Heart left ventricle (tissue), 16 donors: ENCODE measurements around the gene TJAP1. TPM values are rescaled to one million over a fixed set of nuclear protein-coding genes. Genes with fewer than 3 reads are reported as not detected.
A peak's percentile ranks its signal among the peaks of the same experiment; 100 is the strongest.

Experiments
- ATAC-seq, 4 donors: fragments of 200-7000 bp; cut with Tn5 transposase; one replicate each; pipeline ENCODE4 v1.9.1; 2020 to 2022; ENCODE audit warnings: moderate library complexity in 4 of 4, mild to moderate bottlenecking in 3 of 4, moderate number of reproducible peaks in 1 of 4
- DNase-seq, 5 donors: peaks; one replicate each; pipeline ENCODE4 v3.0.0-alpha.2; 2020
- H3K27ac ChIP-seq, 12 donors: fragments of 200-600 bp; sonication (generic) in 4 of 12; one replicate each; pipeline versions ENCODE4 v1.5.0 to v1.8.0; 2016 to 2022; ENCODE audit warnings: mild to moderate bottlenecking in 2 of 12
- H3K27me3 ChIP-seq, 9 donors: fragments of 200-600 bp; sonication (generic) in 2 of 9; one replicate each; pipeline versions ENCODE4 v1.5.1 to v1.8.0; 2016 to 2022; ENCODE audit warnings: mild to moderate bottlenecking in 3 of 9
- H3K36me3 ChIP-seq, 9 donors: fragments of 200-600 bp; sonication (generic) in 2 of 9; one replicate each; pipeline versions ENCODE4 v1.5.0 to v1.8.0; 2018 to 2022; ENCODE audit warnings: mild to moderate bottlenecking in 2 of 9
- H3K4me1 ChIP-seq, 12 donors: fragments of 200-600 bp; sonication (generic) in 4 of 12; one replicate each; pipeline versions ENCODE4 v1.5.0 to v1.8.0; 2016 to 2022; ENCODE audit warnings: mild to moderate bottlenecking in 3 of 12
- H3K4me3 ChIP-seq, 12 donors: fragments of 200-600 bp; sonication (generic) in 4 of 12; one replicate each; pipeline versions ENCODE4 v1.5.0 to v1.8.0; 2017 to 2022; ENCODE audit warnings: mild to moderate bottlenecking in 9 of 12, moderate library complexity in 4 of 12
- H3K9me3 ChIP-seq, 12 donors: fragments of 200-600 bp; sonication (generic) in 4 of 12; one replicate each; pipeline versions ENCODE4 v1.5.0 to v1.8.0; 2016 to 2022; ENCODE audit warnings: mild to moderate bottlenecking in 1 of 12
- POLR2A ChIP-seq, 2 donors: fragments of 450-650 bp; IDR thresholded peaks; one replicate each; pipeline ENCODE4 v1.6.1; 2017; ENCODE audit warnings: antibody characterized with exemption in 2 of 2, mild to moderate bottlenecking in 2 of 2, moderate library complexity in 2 of 2
- WGBS, 4 donors: extraction: QIAGEN DNeasy Blood & Tissue Kit in 2 of 4; methylation state at CpG; one replicate each; pipeline versions ENCODE4 v1.1.5 to v1.1.7; 2013 to 2018; 5-methylcytosine and 5-hydroxymethylcytosine counted together
- intact Hi-C, 10 donors: fragments of 100-400 bp; cut with DNase I; formaldehyde crosslinking; loops; one replicate each; pipeline versions ENCODE4 v1.11.1 to v1.14.2; 2022
- polyA plus RNA-seq, 2 donors: library from polyadenylated mRNA; stranded (reverse); fragments of 200-250 nt; gene quantifications; one replicate each; pipeline ENCODE4 v1.2.3, GENCODE V29; 2013
- total RNA-seq, 9 donors: library from RNA; depleted of rRNA in 2 of 9; stranded (reverse); fragments of >200 nt in 2 of 9; fragmentation: NEBNext Ultra II Directional in 3 of 9; extraction: Animal tissue kit (Norgen Biotek cat#: 25700) in 3 of 9; gene quantifications; one replicate each; pipeline versions ENCODE4 v1.1.0 to v1.2.4, GENCODE V29; 2016 to 2023
- TF ChIP-seq, protein P1 (sequence below), 12 donors: fragments of 200-600 bp; sonication (generic) in 4 of 12; IDR thresholded peaks; one replicate each; pipeline versions ENCODE4 v1.5.0 to v1.8.0; 2018 to 2022; ENCODE audit warnings: antibody characterized with exemption in 12 of 12, mild to moderate bottlenecking in 5 of 12
- donor health status: ischemic (EF 13 %, LVEDD 7.1; RV severe dilation, severe dysfunction).
- donor health status: healthy with polysubstance abuse.
- donor health status: DM: no; HTN: yes; CAD: no.
- donor health status: DM: no; HTN: no; CAD: no.
- donor health status: ischemic (EF 25% LVEDD 6.9; RV normal size, moderate dysfunction).
- donor health status: ischemic (EF 25% LVEDD 5.7; RV mildly dilated, moderate dysfunction).
- donor health status: healthy.
- donor health status: DM: yes; HTN: yes; CAD: no.
- donor health status: ischemic (EF 35%, LVEDD 5.7; RV mildly dilated, moderate dysfunction).
- donor health status: nonischemic (EF 11% LVEDD 7.7; RV severe dilation, severe dysfunction).
- donor health status: DM: yes; HTN: yes; CAD: no.
- donor health status: PGD.
- donor health status: ischemic (EF 29% LVEDD 5.4; RV normal size, mild dysfunction).
- donor health status: nonischemic (EF 23%, LVEDD 6.1; RV moderate dilation, normal function).

TJAP1 gene
- total and polyA plus RNA-seq, 11 donors: 16.5 to 34.5 (median 18.7) TPM

DNA sequence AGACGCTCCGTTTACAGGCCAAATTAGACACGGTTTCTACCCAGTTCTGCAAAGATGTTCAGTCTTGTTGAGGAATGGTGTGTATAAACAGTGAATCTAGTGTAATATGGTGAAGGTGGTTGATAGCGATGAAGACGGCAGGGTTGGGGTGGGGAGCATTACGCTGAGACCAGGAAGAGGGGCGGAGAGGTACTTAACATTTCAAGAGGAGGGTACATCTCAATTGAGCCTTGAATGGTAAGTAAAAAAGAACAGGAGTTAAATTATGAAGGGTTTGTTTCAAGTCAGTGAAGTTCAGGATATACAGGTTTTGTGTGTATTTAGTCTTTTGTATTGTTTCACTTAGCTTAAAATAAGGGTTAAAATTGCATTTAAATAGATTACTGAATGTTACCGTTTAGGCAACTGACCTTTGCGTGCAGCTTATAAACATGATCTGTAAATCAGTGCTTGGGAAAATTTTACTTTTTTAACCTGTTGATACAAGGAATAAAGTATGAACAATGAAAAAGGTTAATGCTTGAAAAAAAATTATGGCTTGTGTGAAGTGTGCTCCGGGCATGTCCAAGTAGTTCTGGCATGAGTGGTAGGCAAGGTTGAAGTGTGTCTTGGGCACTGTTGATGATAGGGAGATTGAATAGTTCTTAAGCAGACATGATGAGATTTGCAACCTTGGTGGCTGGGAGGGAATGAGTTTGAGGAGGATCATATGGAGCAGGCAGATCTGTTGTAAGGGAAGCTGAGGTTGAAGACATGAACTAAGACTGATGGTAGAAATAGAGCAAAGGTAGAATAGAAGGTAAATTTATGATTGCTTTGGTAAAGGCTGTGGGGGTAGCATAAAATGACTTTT, 40.4 kb downstream of the TJAP1 start:
- ATAC-seq (no peak), DNase-seq (no peak)
- H3K36me3 ChIP-seq: peaks cover 0 to 68% (median 65%) of the 10 kb centered on the region in 9 donors
- H3K27me3 ChIP-seq: no peaks in the 10 kb centered on the region
- peak overlapping the region; percentile 42 to 99 (median 78) for H3K4me3 ChIP-seq
- peaks cover 10 to 66% (median 45%) of the 10 kb centered on the region in 12 donors for H3K4me1 ChIP-seq
- WGBS, 4 donors: 2 to 6% (median 4%) methylated on average over 10 of the region's 10 CpGs
- H3K9me3 ChIP-seq: no peaks in the 10 kb centered on the region
- intact Hi-C loops: loop anchor here in 2 of 10 donors (5.0 kb wide), 1 partner anchor 60 kb away; the partner anchor contains the start of genes POLH (in 2 of the 2) and XPO5 (in 2 of the 2)
- TF ChIP-seq, protein P1, sequence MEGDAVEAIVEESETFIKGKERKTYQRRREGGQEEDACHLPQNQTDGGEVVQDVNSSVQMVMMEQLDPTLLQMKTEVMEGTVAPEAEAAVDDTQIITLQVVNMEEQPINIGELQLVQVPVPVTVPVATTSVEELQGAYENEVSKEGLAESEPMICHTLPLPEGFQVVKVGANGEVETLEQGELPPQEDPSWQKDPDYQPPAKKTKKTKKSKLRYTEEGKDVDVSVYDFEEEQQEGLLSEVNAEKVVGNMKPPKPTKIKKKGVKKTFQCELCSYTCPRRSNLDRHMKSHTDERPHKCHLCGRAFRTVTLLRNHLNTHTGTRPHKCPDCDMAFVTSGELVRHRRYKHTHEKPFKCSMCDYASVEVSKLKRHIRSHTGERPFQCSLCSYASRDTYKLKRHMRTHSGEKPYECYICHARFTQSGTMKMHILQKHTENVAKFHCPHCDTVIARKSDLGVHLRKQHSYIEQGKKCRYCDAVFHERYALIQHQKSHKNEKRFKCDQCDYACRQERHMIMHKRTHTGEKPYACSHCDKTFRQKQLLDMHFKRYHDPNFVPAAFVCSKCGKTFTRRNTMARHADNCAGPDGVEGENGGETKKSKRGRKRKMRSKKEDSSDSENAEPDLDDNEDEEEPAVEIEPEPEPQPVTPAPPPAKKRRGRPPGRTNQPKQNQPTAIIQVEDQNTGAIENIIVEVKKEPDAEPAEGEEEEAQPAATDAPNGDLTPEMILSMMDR (IDR thresholded peaks at IDR 0.05): no peak
- no peak for TF ChIP-seq POLR2A (IDR thresholded peaks at IDR 0.05)
- peak overlapping the region in 10 of 12 donors; percentile 69 to 98 (median 90) for H3K27ac ChIP-seq

DNA sequence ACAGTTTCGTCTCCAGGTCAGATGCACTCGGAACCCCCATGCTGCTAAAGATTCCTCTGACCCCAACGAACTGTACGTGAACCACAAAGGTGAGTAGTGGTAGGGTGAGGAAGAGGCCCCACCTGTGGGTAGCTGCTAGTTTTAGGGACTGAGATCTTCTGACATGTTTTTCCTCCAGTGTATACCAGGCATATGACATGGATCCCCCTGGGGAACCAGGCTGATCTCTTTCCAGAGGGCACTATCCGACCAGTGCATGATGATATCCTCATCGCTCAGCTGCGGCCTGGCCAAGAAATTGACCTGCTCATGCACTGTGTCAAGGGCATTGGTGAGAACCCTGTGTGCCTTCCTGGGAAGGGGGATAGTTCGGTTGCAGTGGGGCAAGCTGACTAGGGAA, 42.7 kb downstream of the TJAP1 start:
- ATAC-seq (no peak), DNase-seq (no peak)
- WGBS, 4 donors: 88 to 94% (median 90%) methylated on average over 8 of the region's 8 CpGs
- H3K9me3 ChIP-seq: no peaks in the 10 kb centered on the region
- H3K4me3 ChIP-seq: no peak overlapping the region
- TF ChIP-seq, protein P1 (IDR thresholded peaks at IDR 0.05): no peak
- TF ChIP-seq POLR2A (IDR thresholded peaks at IDR 0.05): no peak
- peaks cover 0 to 68% (median 65%) of the 10 kb centered on the region in 9 donors for H3K36me3 ChIP-seq
- H3K27ac ChIP-seq: no peak overlapping the region
- no peaks in the 10 kb centered on the region for H3K27me3 ChIP-seq
- intact Hi-C loops: no loop called here
- H3K4me1 ChIP-seq: peaks cover 10 to 52% (median 35%) of the 10 kb centered on the region in 12 donors

DNA sequence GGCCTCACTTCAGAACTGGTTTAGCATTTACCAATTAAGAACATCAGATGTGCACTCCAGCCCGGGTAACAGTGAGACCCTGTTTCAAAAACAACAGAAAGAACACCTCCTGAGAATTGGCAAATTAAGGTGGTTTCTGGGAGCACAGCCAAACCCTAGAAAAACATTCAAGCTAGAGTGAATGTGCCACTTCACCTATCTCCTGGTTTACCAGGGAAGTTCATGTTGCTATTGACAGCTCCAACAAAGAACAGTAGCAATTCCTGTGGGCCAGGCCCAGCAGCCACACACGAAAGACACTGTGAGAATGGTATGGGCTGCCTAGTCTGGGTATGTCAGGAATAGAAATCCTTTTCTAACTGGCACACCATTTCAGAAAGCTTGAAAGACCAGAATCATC, 44.5 kb downstream of the TJAP1 start:
- intact Hi-C loops: no loop called here
- peaks cover 0 to 80% (median 78%) of the 10 kb centered on the region in 9 donors for H3K36me3 ChIP-seq
- ATAC-seq (peak in 2 of 4 donors; percentile 54 to 58), DNase-seq (no peak)
- peaks cover 0 to 38% (median 24%) of the 10 kb centered on the region in 12 donors for H3K4me1 ChIP-seq
- no peaks in the 10 kb centered on the region for H3K9me3 ChIP-seq
- TF ChIP-seq POLR2A (IDR thresholded peaks at IDR 0.05): no peak
- TF ChIP-seq, protein P1 (IDR thresholded peaks at IDR 0.05): no peak
- 34 to 44% (median 38%) methylated on average over 2 of the region's 2 CpGs for WGBS, 4 donors
- no peak overlapping the region for H3K4me3 ChIP-seq
- peak overlapping the region in 9 of 12 donors; percentile 13 to 70 (median 54) for H3K27ac ChIP-seq
- H3K27me3 ChIP-seq: no peaks in the 10 kb centered on the region

DNA sequence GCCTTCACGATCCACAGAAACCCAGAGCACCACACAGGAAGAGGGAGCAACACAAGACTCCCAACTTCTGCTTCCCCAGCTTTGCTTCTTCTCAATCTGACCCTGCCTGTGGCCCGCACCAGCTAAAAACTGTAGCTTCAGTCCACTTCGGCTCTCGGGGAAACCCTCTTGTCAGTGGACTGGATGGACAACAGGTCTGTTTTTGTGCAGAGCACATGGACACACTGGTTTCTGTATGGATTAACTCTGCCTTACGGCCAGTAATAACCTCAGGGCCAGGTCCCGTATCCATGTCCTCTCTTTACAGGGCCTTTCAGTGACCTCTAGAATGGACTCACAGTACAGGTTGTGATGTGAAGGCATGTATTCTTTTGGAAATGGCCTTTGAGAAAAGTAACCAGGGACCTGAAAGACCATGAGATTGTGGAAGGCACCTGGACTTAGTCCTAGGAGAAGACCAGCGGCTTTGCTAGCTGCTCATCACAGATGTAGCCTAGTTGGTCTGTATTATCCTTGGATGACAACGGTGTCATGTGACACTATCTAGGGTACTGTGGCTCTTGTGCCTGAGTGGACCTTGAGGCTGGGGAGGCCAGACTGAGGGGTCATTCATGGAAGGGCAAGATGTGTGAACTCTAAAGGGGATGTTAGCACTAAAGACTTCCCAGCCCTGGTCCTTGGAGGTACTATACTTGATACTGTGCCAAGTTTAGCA, 45.3 kb downstream of the TJAP1 start:
- no peak overlapping the region for H3K4me3 ChIP-seq
- intact Hi-C loops: no loop called here
- TF ChIP-seq, protein P1 (IDR thresholded peaks at IDR 0.05): no peak
- TF ChIP-seq POLR2A (IDR thresholded peaks at IDR 0.05): no peak
- peaks cover 0 to 33% (median 21%) of the 10 kb centered on the region in 12 donors for H3K4me1 ChIP-seq
- H3K9me3 ChIP-seq: no peaks in the 10 kb centered on the region
- 76 to 81% (median 78%) methylated on average over 7 to 8 of the region's 8 CpGs for WGBS, 4 donors
- peaks cover 0 to 89% (median 87%) of the 10 kb centered on the region in 9 donors for H3K36me3 ChIP-seq
- DNase-seq (no peak), ATAC-seq (peak in 1 of 4 donors; percentile 13)
- no peaks in the 10 kb centered on the region for H3K27me3 ChIP-seq
- peak overlapping the region in 9 of 12 donors; percentile 13 to 70 (median 52) for H3K27ac ChIP-seq
